ENCODE data around the gene BLZF1.
A peak's percentile ranks its signal among the peaks of the same experiment; 100 is the strongest.
"Not testable (repeated sequence)": the region's sequence is repeated elsewhere in the genome, so short reads cannot be mapped to it uniquely, and the experiment has no call there.

Gene BLZF1, protein sequence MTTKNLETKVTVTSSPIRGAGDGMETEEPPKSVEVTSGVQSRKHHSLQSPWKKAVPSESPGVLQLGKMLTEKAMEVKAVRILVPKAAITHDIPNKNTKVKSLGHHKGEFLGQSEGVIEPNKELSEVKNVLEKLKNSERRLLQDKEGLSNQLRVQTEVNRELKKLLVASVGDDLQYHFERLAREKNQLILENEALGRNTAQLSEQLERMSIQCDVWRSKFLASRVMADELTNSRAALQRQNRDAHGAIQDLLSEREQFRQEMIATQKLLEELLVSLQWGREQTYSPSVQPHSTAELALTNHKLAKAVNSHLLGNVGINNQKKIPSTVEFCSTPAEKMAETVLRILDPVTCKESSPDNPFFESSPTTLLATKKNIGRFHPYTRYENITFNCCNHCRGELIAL

DNA sequence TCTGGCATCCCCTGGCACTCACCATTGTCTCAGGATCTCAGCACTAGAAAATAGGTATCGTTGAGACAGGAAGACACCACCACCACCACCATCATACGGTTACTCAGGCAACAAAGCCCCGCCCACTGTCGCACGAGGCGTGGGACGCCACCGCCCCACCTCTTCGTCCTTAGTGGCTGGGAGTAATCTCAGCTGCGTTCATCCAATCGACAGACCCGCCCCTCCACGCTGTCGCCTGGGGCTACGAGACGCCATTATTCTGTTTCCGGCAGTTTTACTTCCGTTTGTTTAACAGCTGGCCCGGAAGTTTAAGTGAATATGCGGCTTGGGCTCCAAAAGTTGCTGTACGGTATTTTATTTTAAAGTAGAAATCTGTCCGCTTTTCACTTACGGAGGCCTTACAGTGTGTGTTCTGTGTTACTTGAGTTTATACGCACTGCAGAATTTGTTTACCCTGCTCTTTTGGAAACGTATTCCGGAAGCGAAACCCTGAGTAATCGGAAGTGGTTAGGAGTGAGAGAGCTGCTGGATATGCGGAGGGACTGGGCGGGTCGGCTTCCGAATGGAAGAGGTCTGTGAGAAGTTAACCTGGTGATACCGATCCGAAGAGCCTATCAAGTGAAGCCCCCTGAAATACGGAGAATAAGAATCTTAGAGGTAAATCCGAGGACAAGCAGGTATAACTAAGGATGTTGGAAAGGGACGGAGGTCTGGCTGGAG, at the start of gene BLZF1, which contains the start of gene NME7:
TSS of gene BLZF1 (plus strand) at position 510 of the 720 bp plus-strand sequence. CDS start 1,328 bp downstream, outside the sequence.
TSS of gene NME7 (minus strand) at position 112 of the 720 bp plus-strand sequence. CDS start at position 25, 87 bp downstream.
- DNase-seq, result peak; percentile 95

DNA sequence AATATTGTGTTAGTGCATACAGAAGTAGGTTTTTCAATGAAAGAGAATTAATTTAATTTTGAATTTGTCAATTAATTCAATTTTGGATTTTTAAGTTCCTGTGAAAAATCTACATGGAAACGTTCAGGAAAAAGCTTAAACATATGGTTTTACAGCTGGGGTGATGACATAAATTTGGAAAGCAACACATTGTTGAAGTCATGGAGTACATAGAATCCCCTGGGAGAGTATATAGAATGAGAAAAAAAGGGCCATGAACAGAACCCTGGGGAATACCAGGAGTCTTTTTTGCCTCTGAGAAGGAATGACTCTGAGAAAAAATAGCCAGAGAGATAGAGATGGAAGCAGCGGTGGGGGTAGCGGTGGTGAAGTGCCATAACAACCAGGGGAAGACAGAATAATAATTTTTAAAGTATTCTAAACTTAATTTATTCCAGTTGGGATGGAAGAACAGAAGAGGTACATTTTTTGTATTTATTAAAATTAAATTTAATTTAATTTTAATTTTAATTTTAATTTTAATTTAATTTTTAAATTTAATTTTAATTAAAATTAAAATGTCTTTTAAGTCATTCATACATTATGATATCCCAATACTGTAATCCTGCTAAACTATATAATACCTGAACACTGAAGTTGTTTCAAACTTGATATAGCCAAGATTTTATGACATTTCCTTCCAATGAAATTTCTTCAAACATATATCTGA, 49.3 kb upstream of the BLZF1 start:
- peak; percentile 73 for DNase-seq

DNA sequence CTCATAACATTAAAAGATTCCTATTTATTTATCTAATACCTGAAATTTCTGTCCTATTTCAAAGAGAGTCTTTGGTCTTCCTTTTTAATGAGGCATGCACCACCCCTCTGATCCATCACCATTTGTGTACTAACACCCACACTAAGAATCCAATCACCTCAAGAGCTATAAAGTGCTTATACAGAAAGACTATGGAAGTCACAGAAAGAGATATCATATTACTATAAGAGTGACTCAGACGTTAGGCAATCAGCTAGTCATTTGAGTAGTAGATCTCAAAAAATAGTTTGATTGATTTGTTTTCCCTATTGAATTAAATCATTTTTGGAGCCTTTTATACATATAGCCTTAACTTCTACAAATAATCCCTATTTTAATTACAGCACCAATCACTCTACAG, 46.5 kb upstream of the BLZF1 start:
- peak; percentile 31 for DNase-seq

DNA sequence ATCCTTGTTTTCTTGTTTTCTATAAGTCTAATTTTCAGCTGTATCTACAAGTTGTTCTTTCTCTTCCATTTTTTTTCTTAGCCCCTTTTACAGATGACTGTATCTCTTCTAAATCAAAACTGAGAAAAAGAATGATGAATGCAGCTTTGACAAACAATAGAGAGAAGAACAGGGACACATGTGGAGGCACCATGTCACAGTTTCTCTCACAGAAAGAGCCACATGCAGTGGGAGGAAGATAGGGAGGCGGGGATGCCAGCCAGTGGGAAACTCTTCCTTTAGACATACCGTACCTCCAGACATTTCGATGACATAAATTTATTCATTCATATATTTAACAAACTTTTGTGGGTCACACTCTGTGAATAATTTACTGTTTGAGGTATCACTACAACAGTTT, 45.9 kb upstream of the BLZF1 start:
- no peak for DNase-seq

DNA sequence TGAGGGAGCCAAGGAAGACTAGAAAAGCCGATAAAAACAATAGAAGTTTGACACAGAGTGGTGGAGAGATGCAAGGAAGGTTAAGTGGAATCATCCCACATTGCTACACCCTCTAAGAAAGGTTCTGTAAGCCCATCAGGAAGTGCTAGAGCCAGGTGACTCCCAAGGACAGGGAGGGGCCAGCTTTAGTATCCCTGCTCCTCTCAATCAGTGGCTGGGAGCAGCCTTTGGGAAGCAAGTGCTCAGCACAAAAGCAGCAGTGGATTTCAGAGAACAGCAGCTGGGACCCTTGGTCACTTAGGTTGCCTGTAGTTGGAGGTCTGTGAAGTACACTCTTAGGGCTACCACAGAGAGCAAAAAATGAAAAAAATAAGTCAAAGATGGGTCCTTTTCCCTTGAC, 42.9 kb upstream of the BLZF1 start:
- no peak for DNase-seq

DNA sequence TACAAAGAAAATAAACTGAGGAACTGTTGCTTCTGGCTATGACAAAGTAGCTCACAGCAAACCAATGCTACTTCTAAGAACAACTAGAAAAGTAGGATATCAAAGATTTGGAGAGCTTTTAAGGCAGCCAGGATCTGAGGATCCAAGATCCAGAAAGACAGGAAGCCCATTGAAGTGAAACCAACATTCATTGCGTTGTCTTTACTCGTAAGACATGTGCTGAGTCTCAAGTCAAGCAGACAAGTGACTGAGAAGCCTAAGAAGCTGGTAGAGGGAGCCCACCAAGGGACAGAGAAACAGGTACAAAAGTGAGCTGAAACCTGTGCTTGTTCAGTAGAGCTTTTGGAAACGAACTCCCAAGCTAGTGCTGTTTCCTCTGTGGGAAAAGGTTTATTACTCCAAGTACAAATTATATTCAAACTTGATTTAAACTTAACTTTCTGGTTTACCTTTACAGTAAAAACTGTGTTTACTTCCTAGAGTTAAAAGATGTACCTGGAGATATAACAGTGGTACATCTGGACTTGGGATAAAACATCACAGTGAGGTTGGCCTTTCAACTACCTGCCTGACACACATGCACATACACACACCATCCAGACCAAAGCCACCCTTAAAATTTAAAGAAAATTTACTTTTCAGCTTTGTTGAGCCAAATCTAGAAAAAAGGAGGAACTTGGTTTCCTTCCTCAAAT, 41.6 kb upstream of the BLZF1 start:
- DNase-seq, result no peak

DNA sequence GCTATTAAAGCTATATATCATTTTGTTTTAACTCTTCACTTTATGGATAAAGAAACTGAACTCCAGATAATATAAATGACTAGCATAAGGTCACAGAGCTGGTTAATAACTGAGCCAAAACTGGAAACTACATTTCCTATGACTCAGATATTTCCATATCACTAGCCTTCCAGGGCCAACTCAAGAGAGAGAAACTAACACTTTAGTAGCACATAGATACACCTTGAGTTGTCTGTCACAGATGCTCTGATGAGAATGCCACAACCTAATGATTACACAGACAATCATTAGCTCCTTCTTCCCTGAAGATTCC, 41.1 kb upstream of the BLZF1 start:
- no peak for DNase-seq

DNA sequence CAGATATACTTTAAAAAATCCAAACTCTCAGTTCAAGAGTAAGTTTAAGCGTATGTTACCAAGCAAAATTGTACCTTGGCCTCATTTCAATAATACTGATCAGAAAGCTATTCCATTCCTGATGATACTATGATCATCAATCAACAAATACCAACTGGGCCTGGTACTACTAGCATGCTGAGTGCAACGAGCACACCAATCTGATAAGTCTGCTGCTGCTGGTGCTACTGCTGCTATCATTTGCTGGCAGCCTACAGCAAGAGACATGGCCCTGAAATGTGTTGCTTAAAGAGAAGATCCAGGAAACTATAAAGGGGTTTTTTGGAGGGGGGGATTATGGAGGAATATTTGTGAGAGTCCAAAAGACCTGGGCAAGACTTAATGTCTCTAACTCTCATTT, 40.1 kb upstream of the BLZF1 start:
- no peak for DNase-seq

DNA sequence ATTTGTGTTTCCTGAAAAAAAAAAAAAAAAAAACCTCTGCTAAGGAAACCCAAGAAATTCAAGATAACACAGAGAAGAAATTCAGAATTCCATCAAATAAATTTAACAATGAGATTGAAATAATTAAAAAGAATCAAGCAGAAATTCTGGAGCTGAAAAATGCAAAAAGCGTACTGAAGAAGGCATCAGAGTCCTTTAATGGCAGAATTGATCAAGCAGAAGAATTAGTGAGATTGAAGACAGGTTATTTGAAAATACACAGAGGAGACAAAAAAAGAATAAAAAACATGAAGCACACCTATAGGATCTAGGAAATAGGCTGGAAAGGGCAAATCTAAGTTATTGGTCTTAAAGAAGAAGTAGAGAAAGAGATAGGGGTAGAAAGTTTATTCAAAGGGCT, 38.6 kb upstream of the BLZF1 start:
- no peak for DNase-seq

DNA sequence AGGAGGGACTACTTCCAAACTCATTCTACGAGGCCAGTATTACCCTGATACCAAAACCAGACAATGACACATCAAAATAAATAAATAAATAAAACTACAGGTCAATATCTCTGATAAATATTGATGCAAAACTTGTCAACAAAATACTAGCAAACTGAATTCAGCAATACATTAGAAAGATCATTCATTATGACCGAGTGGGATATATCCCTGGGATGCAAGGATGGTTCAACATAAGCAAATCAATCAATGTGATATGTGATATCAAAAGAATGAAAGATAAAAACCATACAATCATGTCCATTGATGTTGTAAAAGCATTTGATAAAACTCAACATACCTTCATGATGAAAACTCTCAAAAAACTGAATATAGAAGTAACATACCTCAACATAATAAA, 37.1 kb upstream of the BLZF1 start:
- DNase-seq, result no peak

DNA sequence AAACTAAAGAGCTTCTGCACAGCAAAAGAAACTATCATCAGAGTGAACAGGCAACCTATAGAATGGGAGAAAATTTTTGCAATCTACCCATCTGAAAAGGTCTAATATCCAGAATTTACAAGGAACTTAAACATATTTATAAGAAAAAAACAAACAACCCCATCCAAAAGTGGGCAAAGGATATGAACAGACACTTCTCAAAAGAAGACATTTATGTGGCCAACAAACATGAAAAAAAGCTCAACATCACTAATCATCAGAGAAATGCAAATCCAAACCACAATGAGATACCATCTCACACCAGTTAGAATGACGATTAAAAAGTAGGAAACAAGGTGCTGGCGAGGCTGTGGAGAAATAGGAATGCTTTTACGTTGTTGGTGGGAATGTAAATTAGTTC, 33.3 kb upstream of the BLZF1 start:
- not testable (repeated sequence) for DNase-seq

DNA sequence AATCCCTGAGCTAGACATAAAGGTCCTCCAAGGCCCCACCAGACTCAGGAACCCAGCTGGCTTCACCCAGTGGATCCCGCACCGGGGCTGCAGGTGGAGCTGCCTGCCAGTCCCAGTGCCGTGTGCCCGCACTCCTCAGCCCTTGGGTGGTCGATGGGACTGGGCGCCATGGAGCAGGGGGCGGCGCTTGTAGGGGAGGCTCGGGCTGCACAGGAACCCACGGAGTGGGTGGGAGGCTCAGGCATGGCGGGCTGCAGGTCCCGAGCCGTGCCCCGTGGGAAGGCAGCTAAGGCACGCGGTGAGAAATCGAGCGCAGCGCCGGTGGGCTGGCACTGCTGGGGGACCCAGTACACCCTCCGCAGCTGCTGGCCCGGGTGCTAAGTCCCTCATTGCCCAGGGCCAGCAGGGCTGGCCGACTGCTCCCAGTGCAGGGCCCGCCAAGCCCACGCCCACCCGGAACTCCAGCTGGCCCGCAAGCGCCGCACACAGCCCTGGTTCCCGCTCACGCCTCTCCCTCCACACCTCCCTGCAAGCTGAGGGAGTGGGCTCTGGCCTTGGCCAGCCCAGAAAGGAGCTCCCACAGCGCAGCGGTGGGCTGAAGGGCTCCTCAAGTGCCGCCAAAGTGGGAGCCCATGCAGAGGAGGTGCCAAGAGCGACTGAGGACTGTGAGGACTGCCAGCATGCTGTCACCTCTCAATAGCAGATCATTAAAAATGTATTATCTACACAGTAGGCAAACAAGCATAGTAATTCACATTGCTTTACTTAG, 30.9 kb upstream of the BLZF1 start:
- not testable (repeated sequence) for DNase-seq

DNA sequence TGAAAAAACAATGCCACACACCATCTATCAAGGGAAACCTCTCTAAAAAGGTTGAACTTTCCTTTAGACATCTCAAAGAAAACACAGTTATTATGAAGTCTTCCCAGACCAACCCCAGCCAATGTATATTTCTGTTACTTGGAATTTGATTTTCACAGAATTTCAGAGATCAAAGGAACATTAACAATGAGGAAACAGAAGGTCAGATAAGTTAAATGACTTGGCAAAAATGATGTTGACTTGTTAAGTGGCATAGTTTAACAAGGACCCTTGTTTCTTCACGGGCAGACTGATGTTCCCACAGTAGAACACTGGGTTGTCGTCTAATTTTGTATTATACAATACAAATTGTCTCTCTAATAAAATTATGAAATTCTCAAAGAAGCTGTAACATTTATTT, 29.4 kb upstream of the BLZF1 start:
- DNase-seq, result no peak

DNA sequence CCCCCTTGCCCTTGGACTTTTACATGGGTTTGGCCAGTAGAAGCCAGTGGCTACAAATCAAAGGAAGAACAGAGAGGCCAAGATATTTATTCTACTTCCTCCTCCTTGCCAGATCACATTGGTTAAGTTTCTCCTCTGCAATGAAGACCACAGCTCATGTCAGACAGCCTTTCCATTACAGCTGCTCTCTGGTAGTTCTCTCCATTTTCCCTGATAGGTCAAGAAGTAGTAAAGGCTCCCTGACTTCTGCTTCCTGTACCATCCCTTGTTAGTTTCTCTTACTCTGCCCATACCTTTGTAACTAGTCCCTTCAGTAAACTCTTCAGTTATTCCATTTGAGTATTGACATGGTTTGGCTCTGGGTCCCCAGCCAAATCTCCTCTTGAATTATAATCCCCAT, 28.2 kb upstream of the BLZF1 start:
- DNase-seq, result no peak

DNA sequence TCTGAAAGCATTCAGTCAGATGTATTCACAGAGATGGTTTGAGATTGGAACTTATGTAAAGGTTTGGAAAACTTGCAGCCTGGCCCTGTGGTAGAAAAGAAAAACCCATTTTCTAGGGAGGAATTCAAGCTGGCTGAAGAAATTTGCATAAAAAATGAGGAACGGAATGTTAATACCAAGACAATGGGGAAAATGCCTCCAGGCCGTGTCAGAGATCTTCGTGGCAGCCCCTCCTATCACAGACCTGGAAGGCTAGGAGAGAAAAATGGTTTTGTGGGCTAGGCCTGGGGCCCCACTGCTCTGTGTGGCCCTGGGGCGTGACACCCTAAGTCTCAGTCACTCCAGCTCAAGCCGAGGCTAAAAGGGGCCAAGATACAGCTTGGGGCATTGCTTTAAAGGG, 27.1 kb upstream of the BLZF1 start:
- DNase-seq, result no peak

DNA sequence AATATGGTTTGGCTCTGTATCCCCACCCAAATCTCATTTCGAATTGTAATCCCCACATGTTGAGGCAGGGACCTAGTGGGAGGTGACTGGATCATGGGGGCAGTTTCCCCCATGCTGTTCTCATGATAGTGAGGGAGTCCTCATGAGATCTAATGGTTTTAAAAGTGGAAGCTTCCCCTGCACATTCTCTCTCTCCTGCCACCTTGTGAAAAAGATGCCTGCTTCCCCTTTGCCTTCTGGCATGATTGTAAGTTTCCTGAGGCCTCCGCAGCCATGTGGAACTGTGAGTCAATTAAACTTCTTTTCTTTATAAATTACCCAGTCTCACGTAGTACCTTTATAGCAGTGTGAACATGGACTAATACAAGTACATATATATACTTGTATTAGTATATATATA, 25.9 kb upstream of the BLZF1 start:
- not testable (repeated sequence) for DNase-seq

DNA sequence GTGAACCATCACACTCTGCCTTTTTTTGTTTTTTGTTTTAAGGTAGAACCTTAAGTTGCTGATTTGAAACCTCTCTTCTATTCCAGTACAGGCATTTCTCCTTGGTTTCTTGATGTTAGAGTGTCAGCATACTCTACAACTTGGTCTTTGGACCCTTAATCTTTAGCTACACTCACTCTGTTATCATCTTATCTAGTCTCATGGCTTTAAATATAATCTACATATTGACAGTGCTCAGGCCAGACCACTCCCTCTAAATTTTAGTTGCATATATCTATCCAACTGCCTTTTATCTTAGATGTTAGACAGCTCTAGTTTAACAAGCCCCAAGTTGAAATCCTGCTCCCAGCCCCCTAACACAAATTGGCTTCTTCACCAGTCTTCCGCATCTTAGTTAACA, 22.5 kb upstream of the BLZF1 start:
- no peak for DNase-seq

DNA sequence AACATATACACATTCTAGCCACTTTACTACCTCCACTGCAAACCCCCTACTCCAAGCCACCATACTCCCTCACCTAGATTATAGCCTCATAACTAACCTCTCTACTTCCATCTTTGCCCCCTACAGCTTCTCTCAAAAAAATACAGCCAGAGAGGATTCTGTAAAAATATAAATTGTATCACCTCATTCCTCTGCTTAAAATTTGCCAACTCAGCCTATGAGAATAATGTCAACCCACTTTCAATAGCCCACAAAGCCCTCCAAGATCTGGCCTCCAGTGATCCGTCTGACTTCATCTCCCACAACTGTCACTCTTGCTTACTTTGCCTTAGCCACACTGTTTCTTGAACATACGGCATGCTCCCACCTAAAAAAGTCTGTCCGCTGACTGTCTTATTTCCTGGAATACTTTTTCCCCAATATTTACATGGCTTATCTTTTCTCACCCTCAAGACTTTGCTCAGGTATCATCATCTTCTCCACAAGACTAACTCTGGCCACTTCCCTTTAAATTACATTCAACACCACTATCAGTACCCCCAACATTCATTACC, 21.9 kb upstream of the BLZF1 start:
- DNase-seq, result no peak

DNA sequence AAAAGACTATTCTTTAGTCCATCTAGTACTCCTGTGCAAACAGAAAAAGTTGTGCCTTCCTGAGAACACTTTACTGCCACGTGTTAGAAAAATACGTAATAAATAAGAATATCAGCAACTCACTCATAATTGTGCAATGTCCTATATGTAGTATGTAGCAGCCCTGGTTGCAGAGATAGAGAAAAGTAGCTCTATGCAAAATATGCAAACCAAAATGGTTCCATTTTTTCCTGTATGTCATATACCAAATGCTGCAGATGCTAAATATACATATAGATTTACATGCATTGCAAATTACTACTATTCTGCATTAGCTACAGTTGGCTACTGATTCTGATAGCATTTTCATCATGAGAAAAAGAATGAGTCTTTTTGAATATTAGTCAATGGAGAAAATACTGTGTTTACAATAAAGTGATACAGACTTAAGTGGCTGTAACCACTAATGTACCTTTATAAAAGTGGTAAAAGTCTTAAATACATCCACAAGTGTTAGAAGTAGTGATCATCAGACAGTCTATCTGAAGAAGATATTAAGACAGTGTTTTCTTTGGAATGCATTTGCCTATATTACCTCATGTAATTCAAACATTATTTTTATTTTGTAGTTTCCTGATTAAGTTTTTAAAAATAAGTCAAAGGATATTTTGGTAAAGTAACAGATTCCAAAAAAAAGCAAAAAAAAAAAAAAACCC, 20.2 kb upstream of the BLZF1 start:
- DNase-seq, result no peak

DNA sequence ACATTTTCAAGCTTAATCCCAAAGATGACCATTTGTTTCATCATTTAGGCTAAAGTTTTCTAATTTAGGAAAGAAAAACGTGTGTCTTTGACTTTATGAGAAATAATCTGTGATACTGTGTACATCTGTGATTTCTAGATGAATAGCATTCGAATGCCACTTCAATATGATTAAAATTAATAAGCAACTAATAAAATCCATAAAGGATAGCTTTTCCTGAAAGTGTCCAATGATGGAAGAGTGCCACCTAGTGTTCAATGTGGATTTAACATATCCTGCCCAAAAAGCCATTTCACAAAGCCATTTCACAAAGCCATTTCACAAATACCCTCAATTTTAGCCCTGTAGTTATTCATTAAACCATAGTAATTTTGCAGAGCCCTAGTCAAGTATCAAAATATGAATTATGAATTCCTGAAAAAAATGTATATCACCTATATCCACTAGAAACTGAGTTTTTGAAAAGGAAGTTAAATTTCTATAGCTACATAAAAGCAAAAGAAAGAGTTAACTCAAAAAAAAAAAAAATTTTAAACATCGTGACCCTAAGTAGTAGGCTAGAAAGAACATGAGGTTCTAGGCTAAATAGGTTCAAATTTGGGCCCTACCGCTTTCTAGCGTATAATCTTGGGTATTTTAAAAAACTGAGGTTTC, 19.5 kb upstream of the BLZF1 start:
- DNase-seq, result peak; percentile 50

DNA sequence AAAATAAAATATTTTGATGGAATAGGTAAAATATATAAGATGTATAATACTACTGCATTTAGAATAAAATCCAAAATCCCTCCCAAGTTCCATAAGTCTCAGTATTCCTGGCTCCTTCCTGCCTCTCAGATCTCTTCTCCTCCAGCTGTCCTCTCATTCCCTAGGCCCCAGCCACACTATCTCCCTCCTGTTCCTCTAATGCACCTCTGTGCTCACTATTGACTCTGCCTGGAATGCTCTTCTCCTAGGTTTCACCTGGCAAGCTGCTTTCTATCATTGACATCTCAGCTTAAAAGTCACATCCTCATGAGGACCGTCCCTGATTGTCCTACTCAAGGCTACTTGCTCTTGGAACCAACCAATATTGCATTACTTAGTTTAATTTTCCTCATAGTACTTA, 7.6 kb upstream of the BLZF1 start:
- no peak for DNase-seq
